Cardiac muscle cell (in vitro differentiated cells and primary cell): ENCODE data around the gene LYPD8. TPM values are rescaled to one million over a fixed set of nuclear protein-coding genes. Genes with fewer than 3 reads are reported as not detected.
A peak's percentile ranks its signal among the peaks of the same experiment; 100 is the strongest.
"Not testable (repeated sequence)": the region's sequence is repeated elsewhere in the genome, so short reads cannot be mapped to it uniquely, and the experiment has no call there.

ENCODE experiments used
- DNase-seq, 2 donors: peaks; one replicate each; pipeline versions ENCODE4 v3.0.0 to v3.0.0-alpha.2; 2010 to 2017; ENCODE audit warnings: low read depth in 1 of 2, low spot score in 1 of 2
- H3K27ac ChIP-seq: fragments of 200-600 bp; sonication (generic); 2 replicates; pipeline ENCODE4 v1.5.1; 2016
- H3K27me3 ChIP-seq: fragments of 200-600 bp; sonication (generic); 2 replicates; pipeline ENCODE4 v1.6.0; 2016; ENCODE audit warnings: control low read depth
- H3K36me3 ChIP-seq: fragments of 200-600 bp; sonication (generic); 2 replicates; pipeline ENCODE4 v1.5.1; 2016; ENCODE audit warnings: control low read depth
- H3K4me1 ChIP-seq: fragments of 200-600 bp; sonication (generic); 2 replicates; pipeline ENCODE4 v1.8.1; 2017; ENCODE audit warnings: low read depth, mild to moderate bottlenecking, mixed run types
- H3K4me3 ChIP-seq: fragments of 200-600 bp; sonication (generic); 2 replicates; pipeline ENCODE4 v1.5.1; 2016; ENCODE audit warnings: mild to moderate bottlenecking
- H3K9me3 ChIP-seq: fragments of 200-600 bp; sonication (generic); 2 replicates; pipeline ENCODE4 v1.5.1; 2017; ENCODE audit warnings: low read depth, mild to moderate bottlenecking, control low read depth
- polyA plus RNA-seq: library from polyadenylated mRNA; unstranded; fragments of >200 nt; fragmentation: Nextera tagmentation; extraction: Ambion mirVana; gene quantifications from 2 replicates; pipeline ENCODE4 v1.2.1, GENCODE V29; 2016
- total RNA-seq: library from RNA; depleted of rRNA; stranded (reverse); fragments of >200 nt; gene quantifications from 2 replicates; pipeline ENCODE4 v1.2.3, GENCODE V29; 2016
- TF ChIP-seq, protein P1 (sequence below): IDR thresholded peaks from 2 replicates; pipeline ENCODE4 v1.5.1; 2012; ENCODE audit warnings: low read depth, mild to moderate bottlenecking, low read length

Gene LYPD8, protein sequence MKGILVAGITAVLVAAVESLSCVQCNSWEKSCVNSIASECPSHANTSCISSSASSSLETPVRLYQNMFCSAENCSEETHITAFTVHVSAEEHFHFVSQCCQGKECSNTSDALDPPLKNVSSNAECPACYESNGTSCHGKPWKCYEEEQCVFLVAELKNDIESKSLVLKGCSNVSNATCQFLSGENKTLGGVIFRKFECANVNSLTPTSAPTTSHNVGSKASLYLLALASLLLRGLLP
- total RNA-seq (not detected in 2 replicates), polyA plus RNA-seq (not detected in 2 replicates)

DNA sequence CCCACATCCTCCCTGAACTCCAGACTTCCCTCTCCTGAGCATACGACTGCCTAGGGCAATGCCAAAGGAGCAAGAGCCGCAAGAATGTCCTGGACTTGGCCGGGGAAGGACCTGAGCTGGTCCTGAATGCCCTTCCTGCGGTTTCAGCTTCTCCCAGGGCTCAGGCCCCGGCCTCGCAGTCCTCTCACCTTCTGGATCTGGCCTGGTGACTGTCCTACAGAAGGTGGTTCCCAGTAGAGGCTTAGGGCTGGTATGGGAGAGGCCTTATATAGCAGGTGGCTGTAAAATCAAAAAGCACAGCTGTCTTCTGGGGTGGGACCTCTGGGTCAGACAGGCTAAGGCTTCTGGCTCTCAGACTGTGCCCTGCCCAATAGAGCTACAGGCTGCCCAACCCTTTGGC, at the start of gene LYPD8:
Gene LYPD8 (minus strand): TSS at position 243 of the 400 bp plus-strand sequence. CDS start 4,678 bp downstream, outside the sequence.
- Histone ChIP-seq H3K36me3 (no peaks in the 10 kb centered on the region), H3K27me3 (no peaks in the 10 kb centered on the region), H3K4me1 (no peaks in the 10 kb centered on the region), H3K4me3 (no peak within 1 kb of the TSS), H3K9me3 (no peaks in the 10 kb centered on the region), H3K27ac (no peak within 1 kb of the TSS)
- DNase-seq: no peak
- TF ChIP-seq, protein P1, sequence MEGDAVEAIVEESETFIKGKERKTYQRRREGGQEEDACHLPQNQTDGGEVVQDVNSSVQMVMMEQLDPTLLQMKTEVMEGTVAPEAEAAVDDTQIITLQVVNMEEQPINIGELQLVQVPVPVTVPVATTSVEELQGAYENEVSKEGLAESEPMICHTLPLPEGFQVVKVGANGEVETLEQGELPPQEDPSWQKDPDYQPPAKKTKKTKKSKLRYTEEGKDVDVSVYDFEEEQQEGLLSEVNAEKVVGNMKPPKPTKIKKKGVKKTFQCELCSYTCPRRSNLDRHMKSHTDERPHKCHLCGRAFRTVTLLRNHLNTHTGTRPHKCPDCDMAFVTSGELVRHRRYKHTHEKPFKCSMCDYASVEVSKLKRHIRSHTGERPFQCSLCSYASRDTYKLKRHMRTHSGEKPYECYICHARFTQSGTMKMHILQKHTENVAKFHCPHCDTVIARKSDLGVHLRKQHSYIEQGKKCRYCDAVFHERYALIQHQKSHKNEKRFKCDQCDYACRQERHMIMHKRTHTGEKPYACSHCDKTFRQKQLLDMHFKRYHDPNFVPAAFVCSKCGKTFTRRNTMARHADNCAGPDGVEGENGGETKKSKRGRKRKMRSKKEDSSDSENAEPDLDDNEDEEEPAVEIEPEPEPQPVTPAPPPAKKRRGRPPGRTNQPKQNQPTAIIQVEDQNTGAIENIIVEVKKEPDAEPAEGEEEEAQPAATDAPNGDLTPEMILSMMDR: no peak

DNA sequence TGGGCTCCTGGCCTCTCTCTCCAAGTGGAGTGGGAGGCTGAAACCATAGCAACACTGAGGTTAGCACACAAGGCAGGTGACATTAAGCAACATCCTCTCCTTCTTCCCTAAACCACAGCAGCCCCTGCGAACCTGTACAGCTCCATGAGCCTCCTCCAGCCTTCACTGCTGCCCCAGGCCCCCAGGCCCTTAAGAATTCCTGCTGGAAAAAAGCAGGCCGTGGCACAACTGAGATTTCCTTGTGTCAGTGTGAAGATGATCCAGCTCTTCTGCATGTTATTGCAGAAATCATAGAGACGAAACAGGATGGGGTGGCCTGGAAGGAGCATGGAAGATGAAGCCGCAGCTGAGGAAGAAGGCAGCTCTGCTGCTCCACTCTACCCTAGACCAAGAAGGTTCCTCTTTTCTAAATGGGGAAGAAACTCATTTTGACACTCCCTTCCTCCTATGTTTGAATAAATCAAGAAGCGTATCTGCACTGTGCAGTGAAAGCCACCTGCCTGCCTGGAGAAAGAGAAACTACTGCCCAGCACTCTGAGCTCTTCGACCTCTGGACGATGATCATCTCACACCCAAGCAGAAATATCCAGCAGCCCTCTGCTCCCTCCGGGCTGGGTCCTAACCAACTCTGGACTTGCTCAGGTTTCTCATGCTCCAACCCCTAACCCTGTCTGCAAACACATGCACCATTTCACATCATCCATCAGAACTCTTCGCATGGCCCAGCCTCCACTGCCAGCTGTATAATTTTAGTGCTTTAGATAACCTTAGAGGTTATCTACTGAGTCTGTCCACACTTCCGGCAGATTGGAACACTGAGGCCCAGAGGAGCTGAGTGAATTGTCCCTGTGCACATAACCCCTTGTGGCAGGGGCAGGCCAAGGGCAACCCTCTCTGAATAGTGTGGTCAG, 49.5 kb upstream of the LYPD8 start:
- peaks cover 9% of the 10 kb centered on the region for H3K4me1 ChIP-seq
- no peaks in the 10 kb centered on the region for H3K9me3 ChIP-seq
- peak in 1 of 2 donors; percentile 22 for DNase-seq
- H3K27me3 ChIP-seq: no peaks in the 10 kb centered on the region
- TF ChIP-seq, protein P1: no peak
- H3K4me3 ChIP-seq: no peak overlapping the region
- no peaks in the 10 kb centered on the region for H3K36me3 ChIP-seq
- H3K27ac ChIP-seq: peak overlapping the region; percentile 32

DNA sequence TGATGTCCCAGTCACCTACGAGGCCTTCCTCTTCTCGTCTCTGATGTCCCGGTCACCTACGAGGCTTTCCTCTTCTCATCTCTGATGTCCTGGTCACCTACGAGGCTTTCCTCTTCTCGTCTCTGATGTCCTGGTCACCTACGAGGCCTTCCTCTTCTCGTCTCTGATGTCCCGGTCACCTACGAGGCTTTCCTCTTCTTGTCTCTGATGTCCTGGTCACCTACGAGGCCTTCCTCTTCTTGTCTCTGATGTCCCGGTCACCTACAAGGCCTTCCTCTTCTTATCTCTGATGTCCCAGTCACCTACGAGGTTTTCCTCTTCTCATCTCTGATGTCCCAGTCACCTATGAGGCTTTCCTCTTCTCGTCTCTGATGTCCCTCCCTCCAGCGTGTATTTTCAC, 47.9 kb upstream of the LYPD8 start:
- not testable (repeated sequence) for H3K9me3 ChIP-seq, H3K27me3 ChIP-seq, H3K4me1 ChIP-seq, H3K27ac ChIP-seq, H3K36me3 ChIP-seq, DNase-seq, H3K4me3 ChIP-seq

DNA sequence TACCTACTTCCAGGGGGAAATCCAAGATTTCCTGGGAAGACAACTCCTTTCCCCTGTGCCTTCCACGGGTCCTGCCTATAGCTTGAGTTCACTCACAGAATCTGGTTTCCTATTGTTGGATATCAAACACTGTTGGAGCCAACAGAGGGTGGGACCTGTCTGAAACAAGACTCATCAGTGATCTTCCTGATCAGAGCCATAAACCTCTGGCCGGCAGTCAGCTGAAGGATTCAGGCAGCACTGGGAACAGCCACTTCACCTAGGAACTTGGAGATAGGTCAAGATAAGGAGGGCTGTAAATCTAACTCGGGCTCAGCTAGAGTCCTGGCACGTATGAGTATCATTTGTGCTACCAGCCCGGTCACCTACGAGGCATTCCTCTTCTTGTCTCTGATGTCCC, 46.9 kb upstream of the LYPD8 start:
- Histone ChIP-seq H3K9me3 (no peaks in the 10 kb centered on the region), H3K36me3 (no peaks in the 10 kb centered on the region), H3K27ac (no peak overlapping the region), H3K27me3 (no peaks in the 10 kb centered on the region), H3K4me3 (no peak overlapping the region), H3K4me1 (peaks cover 9% of the 10 kb centered on the region)
- TF ChIP-seq, protein P1: no peak
- no peak for DNase-seq

DNA sequence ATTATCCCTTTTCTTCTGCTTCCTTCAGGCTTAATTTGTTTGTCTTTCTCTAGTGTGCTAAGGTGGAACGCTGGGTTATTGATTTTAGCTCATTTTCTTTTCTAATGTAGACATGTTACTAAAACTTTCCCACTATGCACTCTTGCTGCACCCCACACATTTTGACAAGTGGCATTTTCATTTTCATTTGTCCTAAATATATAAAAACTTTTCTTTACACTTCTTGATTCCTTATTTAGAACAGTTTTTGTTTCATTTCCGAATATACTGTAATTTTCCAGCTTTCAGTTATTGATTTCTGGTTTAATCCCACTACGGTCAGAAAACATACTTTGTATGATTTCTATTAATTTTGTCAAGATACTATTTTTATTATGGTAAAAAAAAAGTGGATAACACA, 44.9 kb upstream of the LYPD8 start:
- H3K27ac ChIP-seq: no peak overlapping the region
- no peak overlapping the region for H3K4me3 ChIP-seq
- H3K9me3 ChIP-seq: no peaks in the 10 kb centered on the region
- H3K27me3 ChIP-seq: no peaks in the 10 kb centered on the region
- DNase-seq: no peak
- peaks cover 3% of the 10 kb centered on the region for H3K4me1 ChIP-seq
- TF ChIP-seq, protein P1: no peak
- H3K36me3 ChIP-seq: no peaks in the 10 kb centered on the region

DNA sequence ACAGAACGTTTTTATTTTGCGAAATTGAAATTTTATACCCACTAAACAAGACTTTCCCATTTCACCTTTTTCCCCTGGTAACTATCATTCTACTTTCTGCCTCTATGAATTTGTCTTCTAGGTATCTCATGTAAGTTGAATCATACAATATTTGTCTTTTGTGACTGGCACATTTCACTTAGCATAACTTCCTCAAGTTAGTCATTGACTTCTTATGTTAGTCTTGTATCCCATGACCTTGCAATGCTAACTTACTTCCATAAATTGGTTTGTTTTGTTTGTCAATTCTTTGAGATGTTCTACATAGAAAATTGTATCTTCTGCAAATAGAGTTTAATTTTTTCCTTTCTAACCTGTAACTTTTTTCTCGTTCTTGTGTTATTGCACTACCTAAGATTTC, 43.2 kb upstream of the LYPD8 start:
- Histone ChIP-seq H3K36me3 (no peaks in the 10 kb centered on the region), H3K4me1 (no peaks in the 10 kb centered on the region), H3K4me3 (no peak overlapping the region), H3K9me3 (no peaks in the 10 kb centered on the region), H3K27ac (no peak overlapping the region), H3K27me3 (no peaks in the 10 kb centered on the region)
- DNase-seq: no peak
- TF ChIP-seq, protein P1: no peak

DNA sequence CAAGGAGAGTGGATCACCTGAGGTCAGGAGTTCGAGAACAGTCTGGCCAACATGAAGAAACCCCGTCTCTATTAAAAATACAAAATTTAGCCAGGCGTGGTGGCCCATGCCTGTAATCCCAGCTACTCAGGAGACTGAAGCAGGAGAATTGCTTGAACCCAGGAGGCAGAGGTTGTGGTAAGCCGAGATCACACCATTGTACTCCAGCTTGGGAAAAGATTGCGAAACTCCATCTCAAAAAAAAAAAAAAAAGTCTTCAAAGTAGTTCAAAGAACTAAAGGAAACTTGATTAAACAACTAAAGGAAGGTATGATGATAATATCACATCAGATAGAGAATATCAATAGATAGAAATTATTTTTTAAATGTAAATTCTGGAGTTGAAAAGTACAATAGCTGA, 39.1 kb upstream of the LYPD8 start:
- not testable (repeated sequence) for H3K4me1 ChIP-seq, DNase-seq, H3K27ac ChIP-seq, H3K4me3 ChIP-seq, H3K27me3 ChIP-seq, H3K9me3 ChIP-seq, H3K36me3 ChIP-seq
